ENCODE results near the gene MS4A2. TPM values are rescaled to one million over a fixed set of nuclear protein-coding genes. Genes with fewer than 3 reads are reported as not detected.

MS4A2 gene
- polyA plus RNA-seq, 3 donors, result 0.19 to 0.26 TPM; not detected in 1

GRCh38 chr11:60131912-60132311 lies 43.4 kb downstream of the MS4A2 start:
- peaks cover 0 to 10% of the 10 kb centered on the region in 2 donors for H3K9me3 ChIP-seq (replicated peaks in 1 of 2; ENCODE audit: control insufficient read depth in 1 of 2, insufficient read depth in 1 of 2, low read length in 2 of 2)
- Mint-ChIP-seq H3K36me3 (no peaks in the 10 kb centered on the region), H3K4me3 (no peak overlapping the region), H3K27ac (no peak overlapping the region), H3K9me3 (peaks cover 0 to 14% (median 7%) of the 10 kb centered on the region in 7 donors), H3K4me1 (peaks cover 10% of the 10 kb centered on the region), H3K27me3 (ENCODE audit: low read depth in 3 of 3) (no peaks in the 10 kb centered on the region)
- no CpG with 5 or more reads among the region's 3 CpGs for WGBS (ENCODE audit: insufficient coverage)
- no peak overlapping the region for H3K4me3 ChIP-seq (replicated peaks in 1 of 3; ENCODE audit: low read depth in 2 of 3, low read length in 3 of 3)
- no peaks in the 10 kb centered on the region for H4K20me1 ChIP-seq (ENCODE audit: insufficient read depth, low read length)
- peak overlapping the region; percentile 30 for H2AFZ ChIP-seq (ENCODE audit: insufficient read depth, low read depth, low read length, poor library complexity, severe bottlenecking)
- no peaks in the 10 kb centered on the region for H3K27me3 ChIP-seq (ENCODE audit: control insufficient read depth in 2 of 2, insufficient read depth in 2 of 2, low read length in 2 of 2)
- H3K36me3 ChIP-seq (replicated peaks in 1 of 2; ENCODE audit: control insufficient read depth in 1 of 2, insufficient read depth in 2 of 2, low read length in 2 of 2), result no peaks in the 10 kb centered on the region
- no peaks in the 10 kb centered on the region for H3K79me2 ChIP-seq (ENCODE audit: insufficient read depth, low read length)
- no peak overlapping the region for H3K27ac ChIP-seq (ENCODE audit: low read depth in 1 of 2, low read length in 2 of 2)
- no peak for DNase-seq
- no peak overlapping the region for H3K4me2 ChIP-seq (replicated peaks; ENCODE audit: extremely low read depth, low read length, poor library complexity, severe bottlenecking)
- intact Hi-C loops (cut with micrococcal nuclease), result loop anchor here in 1 of 2 donors (10.0 kb wide), 1 partner anchor 307 kb away; no protein-coding TSS in a partner anchor
- no peak overlapping the region for H3K9ac ChIP-seq (ENCODE audit: insufficient read depth, low read length, poor library complexity, severe bottlenecking)
- TF ChIP-seq, protein P1, sequence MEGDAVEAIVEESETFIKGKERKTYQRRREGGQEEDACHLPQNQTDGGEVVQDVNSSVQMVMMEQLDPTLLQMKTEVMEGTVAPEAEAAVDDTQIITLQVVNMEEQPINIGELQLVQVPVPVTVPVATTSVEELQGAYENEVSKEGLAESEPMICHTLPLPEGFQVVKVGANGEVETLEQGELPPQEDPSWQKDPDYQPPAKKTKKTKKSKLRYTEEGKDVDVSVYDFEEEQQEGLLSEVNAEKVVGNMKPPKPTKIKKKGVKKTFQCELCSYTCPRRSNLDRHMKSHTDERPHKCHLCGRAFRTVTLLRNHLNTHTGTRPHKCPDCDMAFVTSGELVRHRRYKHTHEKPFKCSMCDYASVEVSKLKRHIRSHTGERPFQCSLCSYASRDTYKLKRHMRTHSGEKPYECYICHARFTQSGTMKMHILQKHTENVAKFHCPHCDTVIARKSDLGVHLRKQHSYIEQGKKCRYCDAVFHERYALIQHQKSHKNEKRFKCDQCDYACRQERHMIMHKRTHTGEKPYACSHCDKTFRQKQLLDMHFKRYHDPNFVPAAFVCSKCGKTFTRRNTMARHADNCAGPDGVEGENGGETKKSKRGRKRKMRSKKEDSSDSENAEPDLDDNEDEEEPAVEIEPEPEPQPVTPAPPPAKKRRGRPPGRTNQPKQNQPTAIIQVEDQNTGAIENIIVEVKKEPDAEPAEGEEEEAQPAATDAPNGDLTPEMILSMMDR (IDR thresholded peaks at IDR 0.05), result no peak
- H3K4me1 ChIP-seq (ENCODE audit: control insufficient read depth in 1 of 2, insufficient read depth in 2 of 2, low read length in 2 of 2), result peaks cover 0 to 2% of the 10 kb centered on the region in 2 donors

DNA sequence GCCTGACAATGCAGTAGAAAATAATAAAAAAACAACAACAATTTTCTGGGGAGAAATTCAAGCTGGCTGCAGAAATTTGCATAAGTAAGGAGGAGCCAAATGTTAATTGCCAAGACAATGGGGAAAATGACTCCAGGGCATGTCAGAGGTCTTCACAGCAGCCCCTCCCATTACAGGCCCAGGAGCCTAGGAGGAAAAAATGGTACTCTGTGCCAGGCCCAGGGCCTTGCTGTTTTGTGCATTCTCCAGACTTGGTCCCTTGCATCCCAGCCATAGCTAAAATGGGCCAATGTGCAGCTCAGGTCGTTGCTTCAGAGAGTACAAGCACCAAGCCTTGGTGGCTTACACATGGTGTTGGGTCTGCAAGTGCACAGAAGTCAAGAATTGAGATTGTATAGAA lies 45.5 kb downstream of the MS4A2 start:
- no peak for DNase-seq
- Histone ChIP-seq H3K9me3 (replicated peaks in 1 of 2; ENCODE audit: control insufficient read depth in 1 of 2, insufficient read depth in 1 of 2, low read length in 2 of 2) (peaks cover 0 to 10% of the 10 kb centered on the region in 2 donors), H4K20me1 (ENCODE audit: insufficient read depth, low read length) (no peaks in the 10 kb centered on the region), H3K79me2 (ENCODE audit: insufficient read depth, low read length) (no peaks in the 10 kb centered on the region), H3K4me3 (replicated peaks in 1 of 3; ENCODE audit: low read depth in 2 of 3, low read length in 3 of 3) (no peak overlapping the region), H3K9ac (ENCODE audit: insufficient read depth, low read length, poor library complexity, severe bottlenecking) (no peak overlapping the region), H3K4me1 (ENCODE audit: control insufficient read depth in 1 of 2, insufficient read depth in 2 of 2, low read length in 2 of 2) (no peaks in the 10 kb centered on the region), H3K36me3 (replicated peaks in 1 of 2; ENCODE audit: control insufficient read depth in 1 of 2, insufficient read depth in 2 of 2, low read length in 2 of 2) (no peaks in the 10 kb centered on the region), H3K4me2 (replicated peaks; ENCODE audit: extremely low read depth, low read length, poor library complexity, severe bottlenecking) (no peak overlapping the region), H2AFZ (ENCODE audit: insufficient read depth, low read depth, low read length, poor library complexity, severe bottlenecking) (no peak overlapping the region), H3K27me3 (ENCODE audit: control insufficient read depth in 2 of 2, insufficient read depth in 2 of 2, low read length in 2 of 2) (no peaks in the 10 kb centered on the region), H3K27ac (ENCODE audit: low read depth in 1 of 2, low read length in 2 of 2) (no peak overlapping the region)
- no peak overlapping the region for H3K27ac Mint-ChIP-seq
- WGBS (ENCODE audit: insufficient coverage), result 88% methylated on average over 1 of the region's 1 CpG
- H3K4me1 Mint-ChIP-seq, result peaks cover 3% of the 10 kb centered on the region
- H3K4me3 Mint-ChIP-seq, result no peak overlapping the region
- intact Hi-C loops (cut with micrococcal nuclease), result loop anchor here in 1 of 2 donors (10.0 kb wide), 1 partner anchor 309 kb away; no protein-coding TSS in a partner anchor
- no peaks in the 10 kb centered on the region for H3K36me3 Mint-ChIP-seq
- H3K27me3 Mint-ChIP-seq (ENCODE audit: low read depth in 3 of 3), result no peaks in the 10 kb centered on the region
- TF ChIP-seq, protein P1 (IDR thresholded peaks at IDR 0.05), result no peak
- peaks cover 0 to 14% (median 7%) of the 10 kb centered on the region in 7 donors for H3K9me3 Mint-ChIP-seq
